Activated CD4-positive, alpha-beta memory T cell treated with anti-CD3 and anti-CD28 coated beads for 36 hours (primary cell): ENCODE measurements around the gene LAMB3. TPM values are rescaled to one million over a fixed set of nuclear protein-coding genes. Genes with fewer than 3 reads are reported as not detected.

Experiments used
- CTCF ChIA-PET: fragments of 350-600 bp; sonication (Branson Sonifier 250); formaldehyde crosslinking; loops from one replicate; lab custom pipeline; 2021; ENCODE audit warnings: antibody characterized with exemption, inconsistent platforms; lab: Charles Lee
- POLR2A ChIA-PET: fragments of 350-600 bp; sonication (Branson Sonifier 250); formaldehyde crosslinking; loops from one replicate; lab custom pipeline; 2021; ENCODE audit warnings: antibody characterized with exemption; lab: Charles Lee
- DNase-seq: peaks from one replicate; pipeline ENCODE4 v3.0.0-alpha.2; 2020
- H3K27ac Mint-ChIP-seq: one replicate; pipeline ENCODE4 v1.8.0; 2021; ENCODE audit warnings: mixed read lengths
- H3K27me3 Mint-ChIP-seq: one replicate; pipeline ENCODE4 v1.8.0; 2021; ENCODE audit warnings: mixed read lengths
- H3K36me3 Mint-ChIP-seq: one replicate; pipeline ENCODE4 v1.8.0; 2021; ENCODE audit warnings: mixed read lengths
- H3K4me1 Mint-ChIP-seq: one replicate; pipeline ENCODE4 v1.8.0; 2021; ENCODE audit warnings: low read depth, mixed read lengths
- H3K4me3 Mint-ChIP-seq: one replicate; pipeline ENCODE4 v1.8.0; 2021; ENCODE audit warnings: mild to moderate bottlenecking, mixed read lengths
- H3K9me3 Mint-ChIP-seq: one replicate; pipeline ENCODE4 v1.8.0; 2021; ENCODE audit warnings: mixed read lengths
- intact Hi-C: fragments of 100-400 bp; cut with micrococcal nuclease; formaldehyde crosslinking; loops from one replicate; pipeline ENCODE4 v1.15.1; 2023
- total RNA-seq, 2 experiments: library from RNA; stranded (reverse); gene quantifications; one replicate each; pipeline ENCODE4 v1.2.3, GENCODE V29; 2021

LAMB3 gene
- total RNA-seq, 2 experiments from 2014 or later = 14.6 to 14.7 TPM

DNA sequence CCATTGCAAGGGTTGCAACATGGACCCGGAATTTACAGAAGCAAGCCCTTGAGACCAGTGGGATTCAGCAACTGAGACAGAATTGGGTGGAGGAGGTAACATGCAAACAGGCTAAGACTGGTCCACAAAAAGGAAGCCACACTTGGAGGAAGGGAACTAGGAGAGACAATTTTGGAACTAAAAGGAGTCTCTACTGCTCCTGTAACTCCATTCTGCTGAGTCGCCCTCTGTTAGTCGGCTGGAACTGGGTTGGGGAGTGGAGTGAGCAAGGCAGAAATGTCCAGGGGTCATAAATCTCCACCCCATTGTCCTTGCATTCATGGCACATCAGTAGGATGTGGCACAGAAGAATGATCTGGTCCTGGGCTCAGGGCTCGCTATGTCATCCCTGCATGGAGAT, 5.1 kb downstream of the LAMB3 start:
- CTCF ChIA-PET = no interaction called here
- DNase-seq = no peak
- H3K4me3 Mint-ChIP-seq = no peak overlapping the region
- H3K36me3 Mint-ChIP-seq = no peaks in the 10 kb centered on the region
- H3K27ac Mint-ChIP-seq = no peak overlapping the region
- no peaks in the 10 kb centered on the region for H3K27me3 Mint-ChIP-seq
- no peaks in the 10 kb centered on the region for H3K9me3 Mint-ChIP-seq
- POLR2A ChIA-PET = no interaction called here
- intact Hi-C loops = no loop called here
- peaks cover 40% of the 10 kb centered on the region for H3K4me1 Mint-ChIP-seq

DNA sequence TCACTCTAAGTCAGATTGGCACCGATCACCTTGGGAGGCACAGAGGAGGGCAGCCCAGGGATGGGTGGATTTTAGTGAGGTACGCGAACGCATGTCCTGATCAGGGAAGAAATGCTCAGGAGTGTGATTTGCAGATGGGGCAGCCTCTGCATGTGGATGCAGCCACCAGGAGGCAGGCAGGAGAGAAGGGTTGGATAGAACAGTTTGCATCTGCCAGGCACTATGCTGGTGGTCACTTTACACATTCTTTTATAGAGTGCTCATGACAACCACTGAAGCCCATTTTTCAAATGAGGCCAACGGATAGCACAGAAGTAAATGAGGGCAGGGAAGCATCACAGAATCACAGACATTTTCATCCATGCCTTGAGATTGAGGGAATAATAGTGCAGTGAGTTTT, 5.7 kb downstream of the LAMB3 start:
- POLR2A ChIA-PET = no interaction called here
- no peak overlapping the region for H3K4me3 Mint-ChIP-seq
- CTCF ChIA-PET = no interaction called here
- H3K36me3 Mint-ChIP-seq = no peaks in the 10 kb centered on the region
- no peaks in the 10 kb centered on the region for H3K27me3 Mint-ChIP-seq
- intact Hi-C loops = no loop called here
- no peaks in the 10 kb centered on the region for H3K9me3 Mint-ChIP-seq
- DNase-seq = no peak
- no peak overlapping the region for H3K27ac Mint-ChIP-seq
- peaks cover 35% of the 10 kb centered on the region for H3K4me1 Mint-ChIP-seq

GRCh38 chr1:209645574-209646452, 6.4 kb downstream of the LAMB3 start:
- no peaks in the 10 kb centered on the region for H3K9me3 Mint-ChIP-seq
- H3K27ac Mint-ChIP-seq = no peak overlapping the region
- intact Hi-C loops = no loop called here
- ChIA-PET CTCF (no interaction called here), POLR2A (no interaction called here)
- H3K4me3 Mint-ChIP-seq = no peak overlapping the region
- no peaks in the 10 kb centered on the region for H3K36me3 Mint-ChIP-seq
- H3K4me1 Mint-ChIP-seq = peaks cover 28% of the 10 kb centered on the region
- DNase-seq = no peak
- no peaks in the 10 kb centered on the region for H3K27me3 Mint-ChIP-seq

DNA sequence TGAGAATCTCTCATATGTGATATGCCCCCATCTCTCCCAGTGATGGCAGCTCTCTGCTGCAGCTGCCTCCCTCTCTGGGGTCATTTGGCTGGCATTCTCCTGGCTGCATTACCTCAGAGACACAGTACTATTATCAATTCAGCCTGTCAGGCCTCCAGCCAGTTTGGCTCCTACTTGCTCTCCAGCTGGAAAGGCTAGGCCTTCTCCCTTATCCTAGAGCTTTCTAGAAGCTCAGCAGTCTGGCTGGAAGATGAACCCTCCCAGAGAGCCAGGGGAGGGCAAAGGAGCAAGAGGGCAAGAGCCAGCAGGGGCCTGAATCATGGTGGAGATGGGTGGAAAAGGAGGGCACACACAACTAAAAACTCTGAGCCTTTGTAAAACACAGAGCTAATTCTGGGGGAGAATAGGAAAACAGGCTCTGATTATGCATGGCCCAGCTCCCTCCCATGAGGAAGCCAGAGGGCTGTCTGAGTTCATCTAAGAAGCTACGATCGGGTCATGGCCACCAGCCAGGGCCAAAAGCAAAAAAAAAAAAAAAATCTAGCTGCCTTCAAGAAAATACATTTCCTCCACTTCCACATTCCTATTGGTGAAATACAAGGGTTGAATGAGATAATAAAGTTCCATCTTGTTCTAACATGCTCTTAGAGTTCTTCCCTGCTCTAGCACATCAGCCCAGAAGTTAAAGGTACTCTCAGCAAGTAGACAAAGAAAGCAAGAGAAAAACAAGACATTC, 8.8 kb downstream of the LAMB3 start:
- Mint-ChIP-seq H3K4me1 (peaks cover 8% of the 10 kb centered on the region), H3K27me3 (no peaks in the 10 kb centered on the region), H3K4me3 (no peak overlapping the region), H3K36me3 (no peaks in the 10 kb centered on the region), H3K27ac (no peak overlapping the region), H3K9me3 (no peaks in the 10 kb centered on the region)
- no peak for DNase-seq
- CTCF ChIA-PET = interaction anchor here (1.1 to 2.6 kb wide), 3 partner anchors 16 to 50 kb away, joined by 4 to 13 read pairs (median 7); no protein-coding TSS in a partner anchor
- POLR2A ChIA-PET = no interaction called here
- intact Hi-C loops = no loop called here

- intact Hi-C loops = no loop called here
- Mint-ChIP-seq H3K27ac (no peak overlapping the region), H3K4me3 (no peak overlapping the region), H3K4me1 (peaks cover 3% of the 10 kb centered on the region), H3K9me3 (no peaks in the 10 kb centered on the region), H3K36me3 (no peaks in the 10 kb centered on the region), H3K27me3 (no peaks in the 10 kb centered on the region)
- no peak for DNase-seq
- POLR2A ChIA-PET = no interaction called here
- CTCF ChIA-PET = interaction anchor here (0.8 to 2.6 kb wide), 5 partner anchors 11 to 76 kb away, joined by 3 to 13 read pairs (median 4); no protein-coding TSS in a partner anchor
These were observed 9.4 kb downstream of the LAMB3 start for GRCh38 chr1:209642816-209643215.

DNA sequence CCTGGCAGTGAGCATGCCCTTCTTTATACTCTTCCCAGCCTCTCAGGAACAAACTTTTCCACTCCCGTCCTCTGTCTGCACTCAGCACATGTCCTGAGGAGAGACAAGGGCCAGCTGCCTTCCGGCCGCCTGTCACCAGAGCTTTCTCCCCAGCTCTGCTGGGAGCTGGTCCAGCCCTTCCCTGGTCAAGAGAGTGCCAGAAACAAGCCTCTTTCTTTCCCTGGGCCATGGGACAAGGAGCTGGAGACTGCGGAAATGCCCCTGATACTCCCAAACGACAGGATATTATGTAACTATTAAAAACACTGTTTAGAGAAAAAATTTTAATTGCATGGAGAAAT, 10.4 kb downstream of the LAMB3 start:
- intact Hi-C loops = no loop called here
- H3K27ac Mint-ChIP-seq = no peak overlapping the region
- ChIA-PET CTCF (interaction anchor here (0.8 to 2.6 kb wide), 4 partner anchors 10 to 75 kb away, joined by 3 to 13 read pairs (median 3); no protein-coding TSS in a partner anchor), POLR2A (interaction anchor here (0.7 kb wide), 1 partner anchor 35 kb away, joined by 3 read pairs; no protein-coding TSS in a partner anchor)
- DNase-seq = no peak
- H3K27me3 Mint-ChIP-seq = no peaks in the 10 kb centered on the region
- H3K36me3 Mint-ChIP-seq = no peaks in the 10 kb centered on the region
- peaks cover 3% of the 10 kb centered on the region for H3K4me1 Mint-ChIP-seq
- H3K4me3 Mint-ChIP-seq = no peak overlapping the region
- no peaks in the 10 kb centered on the region for H3K9me3 Mint-ChIP-seq

- Mint-ChIP-seq H3K36me3 (no peaks in the 10 kb centered on the region), H3K27ac (no peak overlapping the region), H3K9me3 (no peaks in the 10 kb centered on the region), H3K4me1 (peaks cover 2% of the 10 kb centered on the region), H3K27me3 (no peaks in the 10 kb centered on the region), H3K4me3 (no peak overlapping the region)
- intact Hi-C loops = no loop called here
- CTCF ChIA-PET = interaction anchor here (1.4 kb wide), 1 partner anchor 8 kb away, joined by 4 read pairs; no protein-coding TSS in a partner anchor
- no peak for DNase-seq
- POLR2A ChIA-PET = interaction anchor here (1.1 kb wide), 1 partner anchor 61 kb away, joined by 3 read pairs; no protein-coding TSS in a partner anchor
These were observed 16.4 kb downstream of the LAMB3 start for GRCh38 chr1:209635850-209636249.

DNA sequence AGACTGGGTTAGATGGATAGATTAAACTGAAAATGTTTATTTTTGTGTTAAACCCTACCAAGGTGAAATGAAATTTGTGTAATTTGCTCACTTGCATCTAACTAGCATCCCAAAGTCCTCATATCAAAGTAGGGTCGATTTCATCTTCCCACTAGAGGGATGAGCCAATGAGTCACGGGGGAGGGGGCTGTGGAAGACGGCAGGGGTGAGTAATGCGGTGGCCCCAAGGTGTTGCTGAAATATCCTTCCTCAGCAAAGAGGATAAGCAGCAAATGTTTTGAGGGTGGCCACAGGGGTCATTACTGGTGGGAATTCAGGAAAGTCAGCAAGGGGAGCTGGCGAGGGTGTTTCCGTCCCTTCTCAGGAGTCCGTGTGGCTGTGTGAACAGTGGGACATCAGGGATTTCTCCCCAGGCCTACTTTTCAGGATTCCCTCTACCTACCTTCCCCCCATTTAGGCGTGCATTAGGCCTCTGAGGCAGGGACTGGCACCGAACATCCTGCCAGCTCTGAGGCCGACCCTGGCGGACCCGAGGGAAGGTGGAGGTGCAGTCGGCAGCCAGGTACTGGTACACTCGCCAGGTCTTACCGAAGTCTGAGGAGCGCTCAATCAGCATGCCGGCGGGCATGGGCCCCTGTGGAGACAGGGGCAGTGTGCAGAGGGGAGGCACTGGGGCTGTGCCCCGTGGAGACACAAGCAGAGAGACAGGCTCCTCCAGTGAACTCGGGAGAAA, 18.1 kb downstream of the LAMB3 start:
- POLR2A ChIA-PET = no interaction called here
- no peak overlapping the region for H3K4me3 Mint-ChIP-seq
- no peak for DNase-seq
- intact Hi-C loops = no loop called here
- H3K36me3 Mint-ChIP-seq = no peaks in the 10 kb centered on the region
- H3K27me3 Mint-ChIP-seq = no peaks in the 10 kb centered on the region
- no peak overlapping the region for H3K27ac Mint-ChIP-seq
- H3K4me1 Mint-ChIP-seq = peaks cover 5% of the 10 kb centered on the region
- CTCF ChIA-PET = interaction anchor here (0.8 to 2.0 kb wide), 3 partner anchors 52 to 67 kb away, joined by 3 to 5 read pairs (median 4); no protein-coding TSS in a partner anchor
- H3K9me3 Mint-ChIP-seq = no peaks in the 10 kb centered on the region

DNA sequence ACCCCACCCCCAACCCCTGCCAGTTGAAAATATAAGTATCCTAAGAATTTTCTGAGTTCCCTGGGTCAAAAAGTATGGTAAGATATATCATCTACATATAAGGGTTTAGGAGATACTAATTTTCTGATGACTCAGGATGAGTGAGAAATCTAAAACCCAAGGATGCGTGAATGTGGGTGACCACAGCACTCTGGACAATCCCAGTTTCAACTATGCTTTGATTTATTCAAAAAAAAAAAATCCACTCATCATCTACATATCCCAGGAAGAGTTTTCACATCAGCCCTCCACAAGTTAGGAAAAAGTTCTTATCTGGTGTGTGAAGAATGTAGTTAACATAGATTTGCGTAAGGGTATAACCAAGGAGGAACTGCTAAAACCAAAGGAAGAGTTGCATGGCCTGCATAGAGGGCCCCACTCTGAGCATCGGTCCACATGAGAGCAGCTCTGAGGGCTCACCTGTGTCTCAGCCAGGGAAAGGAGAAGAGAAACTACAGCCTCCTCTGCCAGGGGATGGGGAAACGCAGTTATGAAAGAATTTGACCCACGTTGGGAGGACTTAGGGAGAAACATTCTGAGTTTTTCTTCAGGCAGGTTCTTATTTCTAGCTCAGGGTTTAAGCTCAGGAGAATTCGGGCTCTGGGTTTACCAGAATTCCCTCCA, 18.8 kb downstream of the LAMB3 start:
- intact Hi-C loops = no loop called here
- CTCF ChIA-PET = interaction anchor here (0.8 to 2.0 kb wide), 3 partner anchors 53 to 67 kb away, joined by 3 to 5 read pairs (median 4); no protein-coding TSS in a partner anchor
- POLR2A ChIA-PET = no interaction called here
- H3K9me3 Mint-ChIP-seq = no peaks in the 10 kb centered on the region
- H3K4me3 Mint-ChIP-seq = no peak overlapping the region
- no peaks in the 10 kb centered on the region for H3K36me3 Mint-ChIP-seq
- DNase-seq = no peak
- no peaks in the 10 kb centered on the region for H3K27me3 Mint-ChIP-seq
- H3K4me1 Mint-ChIP-seq = peaks cover 12% of the 10 kb centered on the region
- H3K27ac Mint-ChIP-seq = no peak overlapping the region

DNA sequence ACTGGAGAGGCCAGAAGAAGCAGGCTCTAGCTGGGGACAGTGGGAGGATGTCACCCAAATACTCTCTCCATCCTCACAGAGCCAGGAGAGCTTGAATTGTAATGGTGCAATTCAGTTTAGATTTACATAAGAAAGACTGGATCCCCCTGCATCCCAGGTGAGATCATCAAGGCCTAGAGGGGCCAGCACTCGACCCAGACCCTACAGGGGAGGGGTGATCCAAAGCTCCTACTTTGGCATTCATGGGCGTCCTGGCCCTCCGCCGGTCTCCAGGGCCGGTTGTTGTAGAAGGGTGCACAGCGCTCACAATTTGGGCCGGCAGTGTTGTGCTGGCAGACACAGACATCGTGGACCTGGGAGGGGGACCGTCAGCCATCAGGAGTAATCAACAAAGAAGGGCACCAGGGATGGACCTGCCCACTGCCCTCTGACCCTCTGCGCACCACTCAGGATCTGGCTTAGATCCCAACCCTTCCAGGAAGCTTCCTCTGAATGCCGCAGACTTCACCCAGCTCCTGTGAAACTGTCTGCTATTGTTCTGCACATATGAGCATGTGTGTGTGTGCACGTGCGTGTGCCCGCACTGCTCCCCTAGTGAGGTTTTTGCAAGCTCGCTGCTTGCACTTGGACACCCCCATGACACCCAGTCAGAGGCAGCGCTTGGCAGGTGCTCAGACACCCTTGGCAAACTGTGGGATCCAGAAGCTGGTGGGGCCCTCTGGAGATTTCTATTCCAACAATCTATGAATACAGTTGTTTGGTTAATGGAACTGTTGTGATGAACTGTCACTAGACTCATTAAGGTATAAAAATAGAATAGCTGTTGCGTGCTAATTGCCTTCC, 21.6 kb downstream of the LAMB3 start:
- intact Hi-C loops = no loop called here
- Mint-ChIP-seq H3K4me3 (no peak overlapping the region), H3K4me1 (peaks cover 16% of the 10 kb centered on the region), H3K9me3 (no peaks in the 10 kb centered on the region), H3K36me3 (no peaks in the 10 kb centered on the region), H3K27me3 (no peaks in the 10 kb centered on the region), H3K27ac (no peak overlapping the region)
- DNase-seq = no peak
- POLR2A ChIA-PET = no interaction called here
- CTCF ChIA-PET = interaction anchor here (1.0 to 5.0 kb wide), 6 partner anchors 12 to 118 kb away, joined by 3 to 35 read pairs (median 6); no protein-coding TSS in a partner anchor
